ENCODE measurements around the gene MACROH2A1.

Gene MACROH2A1

DNA sequence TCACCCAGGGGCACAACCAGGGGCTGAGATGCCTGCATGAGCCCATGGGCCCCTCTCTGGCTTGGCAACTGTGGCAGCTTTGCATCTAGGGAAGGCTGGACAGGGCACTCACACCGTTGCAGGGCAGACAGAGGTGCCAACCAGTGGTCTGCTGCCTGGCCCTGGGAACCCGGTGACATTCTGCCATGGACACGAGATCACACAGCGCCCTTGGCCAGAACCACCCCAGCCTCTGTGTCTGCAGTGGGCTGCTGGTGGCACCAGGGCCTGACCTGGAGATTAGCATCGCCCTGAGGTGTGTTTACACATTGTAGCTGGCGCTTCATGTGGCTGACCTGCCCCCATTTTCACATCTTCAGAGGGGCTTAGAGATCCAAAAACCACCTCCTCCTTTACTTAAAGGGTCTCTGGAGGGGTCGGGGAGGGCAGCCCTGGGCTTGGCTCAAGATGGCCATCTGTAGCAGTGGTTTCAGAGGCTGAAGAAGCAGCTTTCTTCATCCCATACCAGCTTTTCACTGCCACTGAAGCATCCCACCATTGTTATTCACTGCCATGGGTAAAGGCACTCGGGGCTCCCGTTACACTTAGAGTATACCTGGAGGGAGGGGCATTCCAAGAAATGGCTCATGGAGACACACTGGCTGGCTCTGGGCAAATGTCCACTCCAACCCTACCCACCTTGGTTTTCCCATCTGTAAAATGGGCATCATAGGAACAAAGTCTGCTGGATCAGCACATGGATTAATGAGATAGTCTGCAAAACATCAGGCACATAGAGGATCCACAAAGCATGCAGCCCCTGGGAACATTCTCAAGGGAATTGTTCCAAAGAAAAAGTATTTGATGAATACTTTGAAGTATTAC lies 36.7 kb upstream of the MACROH2A1 start:
- no peak for DNase-seq

DNA sequence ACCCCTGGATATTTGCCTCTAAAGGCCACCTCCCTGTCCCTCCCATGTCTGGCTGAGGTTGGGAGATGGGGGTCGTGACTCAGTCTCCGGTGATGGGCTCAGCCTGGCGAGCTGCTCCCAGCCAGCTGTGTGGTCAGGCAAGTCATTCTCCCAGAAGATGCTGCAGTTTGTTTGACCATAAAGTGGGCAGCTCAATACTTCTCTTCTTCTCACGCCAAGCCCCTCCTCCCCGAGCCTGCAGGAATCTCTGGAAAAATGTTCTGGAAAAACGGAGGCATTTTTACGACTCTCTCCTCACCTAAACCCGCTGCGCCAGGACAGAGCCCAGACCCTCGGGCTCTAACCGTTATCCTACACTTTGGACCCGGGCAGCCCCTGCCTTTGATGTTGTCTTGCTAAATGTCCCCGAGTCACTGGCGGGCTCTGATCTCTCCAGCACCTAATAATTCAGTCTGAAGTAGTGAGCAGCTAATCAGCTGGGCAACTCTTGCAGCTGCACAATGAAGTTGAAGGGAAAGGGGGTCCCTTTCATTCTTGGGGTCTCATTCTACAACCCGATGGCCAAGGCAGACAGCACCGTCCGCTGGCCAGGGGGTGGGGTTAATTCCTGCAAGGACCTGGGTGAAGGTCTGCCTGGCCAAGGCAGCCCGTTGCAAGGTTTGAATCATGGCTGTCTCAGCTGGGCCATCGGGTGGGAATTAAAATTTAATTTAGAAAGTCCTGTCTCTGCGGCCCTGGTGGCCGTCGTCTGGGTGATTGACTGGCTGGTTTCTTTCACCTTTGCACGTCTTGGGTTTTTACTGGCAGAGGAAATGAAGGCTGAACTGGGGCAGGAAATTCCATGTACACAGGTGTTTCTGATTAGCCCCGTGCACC lies 35.8 kb upstream of the MACROH2A1 start:
- no peak for DNase-seq

DNA sequence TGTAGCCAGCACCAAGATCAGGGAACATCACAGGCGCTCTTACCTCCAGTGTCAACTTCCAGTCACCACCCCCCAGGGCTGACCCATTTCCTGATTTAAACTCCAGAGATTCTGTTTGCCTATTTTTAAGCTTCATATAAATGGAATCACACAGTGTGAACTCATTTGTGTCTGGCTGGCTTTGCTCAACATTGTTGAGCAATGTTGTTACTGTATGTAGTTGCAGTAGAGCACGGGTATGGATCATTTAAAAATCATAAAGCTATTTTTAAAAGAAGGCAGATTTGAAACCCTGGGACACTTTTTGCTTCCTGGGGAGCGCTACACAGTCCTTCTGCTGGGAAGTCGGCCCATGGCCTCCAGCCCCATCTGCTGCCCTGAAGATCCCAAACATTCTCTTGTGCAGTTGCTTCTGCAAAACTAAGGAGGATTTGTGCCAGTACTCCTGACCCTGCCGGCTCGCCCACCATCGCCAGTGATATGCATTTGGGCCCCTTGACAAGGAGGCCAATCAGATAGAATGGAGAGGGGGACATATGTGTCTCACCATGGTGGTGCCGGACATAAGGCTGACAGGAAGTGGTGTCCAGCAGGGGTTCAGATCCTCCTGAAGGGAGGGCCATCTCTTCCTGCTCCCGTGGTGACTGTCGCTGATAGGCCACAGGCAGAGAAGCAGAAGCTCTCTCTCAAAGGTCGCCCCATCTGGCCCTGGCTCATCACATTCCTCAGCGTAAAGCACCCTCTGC lies 34.8 kb upstream of the MACROH2A1 start:
- DNase-seq: no peak

DNA sequence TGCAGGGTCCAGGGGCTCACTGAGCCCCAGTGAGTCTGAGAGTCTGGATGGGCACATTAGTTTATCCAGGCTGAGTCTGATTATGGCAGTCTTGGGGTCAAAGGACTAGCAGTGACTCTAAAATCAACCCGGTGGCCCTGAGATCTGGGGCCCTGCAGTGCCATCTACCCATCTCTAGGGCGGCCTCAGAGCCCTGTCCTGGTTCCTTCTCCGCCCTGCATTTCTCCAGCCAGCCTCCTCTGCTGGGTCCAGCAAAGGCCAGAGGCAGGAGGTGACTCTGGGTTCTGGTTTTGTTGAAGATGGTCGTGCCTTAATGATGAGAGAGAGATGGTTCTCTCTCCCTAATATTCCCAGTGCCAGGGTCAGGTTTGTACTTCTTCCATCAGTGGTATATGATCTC lies 33.1 kb upstream of the MACROH2A1 start:
- no peak for DNase-seq

DNA sequence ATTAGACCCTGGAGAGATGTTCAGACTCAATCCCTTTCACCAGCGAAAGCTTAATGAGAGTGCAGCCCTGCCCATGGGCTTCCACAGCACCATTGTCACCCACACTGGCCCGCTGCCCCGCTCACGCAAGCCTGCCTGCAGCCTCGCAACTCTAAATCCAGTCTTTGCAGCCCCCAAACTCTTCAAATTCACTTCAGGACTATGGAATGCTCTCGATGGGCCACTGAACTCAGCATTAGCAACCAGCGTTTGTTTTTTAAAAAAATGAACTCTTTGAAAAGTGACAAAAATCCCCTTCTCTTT lies 31.1 kb upstream of the MACROH2A1 start:
- no peak for DNase-seq

DNA sequence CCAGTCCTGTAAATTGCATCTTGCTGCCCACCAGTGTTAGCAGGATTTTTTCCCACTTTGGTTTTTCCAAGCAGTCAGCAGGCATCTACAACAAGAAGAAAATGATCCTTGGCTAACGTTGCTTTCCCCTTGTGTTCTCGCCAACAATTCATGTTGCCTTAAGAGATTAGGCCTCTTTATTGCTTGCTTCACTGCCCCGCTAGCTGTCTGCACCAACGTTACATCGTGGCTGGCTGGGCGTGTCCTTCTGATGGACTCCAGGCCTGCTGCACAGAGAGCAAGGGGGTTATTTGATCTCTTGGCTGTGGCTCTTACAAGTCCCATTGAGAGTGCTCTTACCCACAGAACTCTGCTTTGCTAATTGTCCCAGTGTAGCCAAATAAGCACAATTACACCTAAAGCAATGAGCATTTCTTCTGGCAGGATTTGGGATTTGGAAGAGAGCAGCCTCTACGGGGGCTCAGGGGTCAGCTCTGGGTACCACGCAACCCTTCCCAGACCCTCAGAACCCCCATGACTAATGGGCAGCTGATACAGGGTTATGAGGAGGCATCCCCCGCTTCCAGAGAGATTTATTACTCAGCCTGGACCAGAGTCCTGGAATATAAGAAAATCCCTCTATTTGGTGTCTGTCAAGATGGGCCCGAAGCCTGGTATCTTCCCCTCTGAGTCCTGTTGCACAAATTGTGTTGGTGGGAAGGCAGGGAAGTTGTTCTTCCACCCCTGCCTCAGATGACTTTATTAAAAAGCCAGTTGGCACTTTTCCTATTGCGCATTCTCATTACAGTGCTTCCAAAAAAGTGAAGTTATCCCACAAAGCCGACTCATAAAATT lies 30.5 kb upstream of the MACROH2A1 start:
- DNase-seq: no peak

DNA sequence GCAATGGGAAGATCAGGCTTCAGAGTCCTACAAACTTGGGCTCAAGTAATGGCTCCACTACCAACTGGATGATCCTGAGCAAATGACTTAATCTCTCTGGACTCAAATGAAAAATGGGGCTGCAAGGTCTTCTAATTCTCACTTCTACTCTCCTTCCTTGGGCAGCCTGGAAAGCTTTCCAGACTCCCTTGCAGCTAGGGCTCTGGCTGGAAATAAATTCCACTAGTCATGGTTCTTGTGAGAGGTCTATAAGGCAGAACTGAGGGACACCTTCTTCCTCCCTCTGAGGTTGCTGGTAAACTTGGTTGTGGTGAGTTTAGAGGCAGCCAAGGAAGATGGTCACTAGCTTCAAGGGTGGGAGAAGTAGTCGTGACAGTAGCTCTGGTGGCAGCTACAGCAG lies 29.6 kb upstream of the MACROH2A1 start:
- no peak for DNase-seq

DNA sequence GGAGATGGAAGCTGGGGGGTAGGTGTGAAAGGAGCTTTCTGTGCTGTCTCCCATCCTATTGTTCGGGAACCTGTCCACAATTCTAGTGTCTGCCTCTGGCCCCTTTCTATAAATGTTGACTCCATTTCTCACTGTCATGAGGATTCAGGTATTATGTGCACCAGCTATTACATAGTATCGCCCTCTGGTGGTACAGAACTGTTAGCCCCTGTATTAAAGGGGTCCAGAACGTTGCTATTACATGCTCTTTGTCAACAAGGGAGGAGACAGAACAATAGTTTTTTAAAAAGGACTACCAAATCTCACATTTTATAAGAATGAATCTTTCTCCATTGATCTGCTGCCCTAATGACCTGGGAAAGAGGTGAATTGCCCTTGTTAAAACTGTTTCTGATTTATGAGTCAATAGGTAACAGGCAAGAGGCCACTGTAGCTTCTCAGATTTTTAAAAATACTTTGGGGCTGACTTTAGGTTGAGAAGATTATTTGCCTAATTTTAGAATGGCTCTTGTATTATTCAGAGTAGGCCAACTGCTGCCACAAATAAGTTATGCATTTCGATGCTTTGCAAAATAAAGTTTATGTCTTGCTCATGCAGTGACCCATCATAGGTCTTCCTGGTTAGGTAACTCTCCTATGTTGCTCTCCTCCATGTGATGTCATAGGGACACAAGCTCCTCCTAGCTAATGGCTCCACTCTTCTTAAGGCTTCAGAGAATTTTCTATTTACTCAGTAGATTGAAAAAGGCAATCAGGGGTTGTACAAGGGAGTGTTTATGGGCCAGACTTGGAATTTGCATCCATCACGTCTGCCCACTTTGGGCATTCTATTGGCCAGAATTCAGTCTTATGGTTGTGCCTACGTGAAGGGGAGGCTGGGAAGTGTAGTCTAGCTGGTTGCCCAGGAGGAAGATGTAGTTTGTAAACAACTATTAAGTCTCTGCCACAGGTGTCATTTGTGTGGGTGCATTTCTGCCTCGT lies 27.4 kb upstream of the MACROH2A1 start:
- DNase-seq: peak; percentile 51

DNA sequence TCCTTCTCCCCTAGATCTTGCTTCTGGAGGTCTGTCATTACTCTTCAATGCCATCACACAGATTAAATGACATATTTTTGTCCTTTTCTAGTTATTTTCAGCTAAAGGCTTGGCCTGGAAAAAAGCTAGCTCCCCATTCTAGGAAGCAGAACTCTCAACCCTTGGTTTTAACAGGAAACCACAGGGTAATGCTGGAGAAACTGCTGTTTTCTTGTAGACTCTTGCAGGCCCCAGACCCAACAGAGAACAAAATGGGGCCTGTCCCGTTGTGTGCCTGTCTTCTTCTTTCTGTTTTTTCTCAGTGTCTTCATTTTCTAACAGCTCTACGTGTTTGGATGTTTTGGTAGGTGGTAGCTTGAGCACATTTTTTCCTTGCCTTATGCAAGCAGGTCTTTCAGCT lies 26.6 kb upstream of the MACROH2A1 start:
- no peak for DNase-seq

DNA sequence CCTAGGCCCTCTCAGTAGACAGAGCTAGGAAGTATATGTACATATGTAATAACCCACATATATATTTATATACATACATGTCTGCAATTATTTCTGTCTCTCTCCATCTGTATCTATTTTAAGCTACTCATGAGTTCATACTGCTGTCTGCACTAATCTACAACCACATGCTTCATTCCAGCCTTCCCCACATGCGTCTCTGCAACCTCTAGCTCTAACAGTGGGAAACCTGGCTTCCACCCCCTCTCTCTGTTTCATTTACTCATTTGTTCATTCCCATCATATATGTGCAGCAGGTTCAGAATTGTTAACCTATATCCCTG lies 24.8 kb upstream of the MACROH2A1 start:
- DNase-seq: no peak

DNA sequence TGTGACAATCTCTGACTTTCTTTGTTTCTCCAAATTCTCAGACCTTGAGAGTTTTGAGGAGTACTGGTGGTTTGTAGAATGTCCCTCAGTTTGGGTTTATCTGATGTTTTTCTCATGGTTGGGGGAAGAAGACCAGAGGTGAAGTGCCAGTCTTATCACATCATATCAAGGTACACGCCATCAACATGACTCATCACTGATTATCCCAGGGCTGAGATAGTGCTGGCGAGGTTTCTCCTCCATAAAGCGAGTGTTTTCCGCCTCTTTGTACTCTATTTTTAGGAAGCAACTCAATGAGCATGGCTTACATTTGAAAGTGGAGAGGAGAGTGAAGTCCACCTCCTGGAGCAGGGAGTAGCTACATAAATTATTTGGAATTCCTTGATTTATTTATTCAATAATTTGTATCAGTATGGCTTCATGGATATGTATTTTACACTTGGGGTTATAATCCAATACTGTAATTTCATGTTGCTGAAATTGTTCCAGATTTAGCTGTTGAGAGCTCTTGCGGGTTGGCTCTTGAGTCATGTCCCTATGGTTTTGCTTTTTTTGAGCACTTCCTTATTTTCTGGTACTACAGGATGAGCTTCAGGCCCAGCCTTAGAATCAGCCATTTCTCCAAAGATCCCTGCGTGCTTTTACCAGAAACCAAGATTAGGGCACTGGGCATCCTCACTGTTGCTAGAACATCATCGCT lies 24.3 kb upstream of the MACROH2A1 start:
- DNase-seq: no peak

DNA sequence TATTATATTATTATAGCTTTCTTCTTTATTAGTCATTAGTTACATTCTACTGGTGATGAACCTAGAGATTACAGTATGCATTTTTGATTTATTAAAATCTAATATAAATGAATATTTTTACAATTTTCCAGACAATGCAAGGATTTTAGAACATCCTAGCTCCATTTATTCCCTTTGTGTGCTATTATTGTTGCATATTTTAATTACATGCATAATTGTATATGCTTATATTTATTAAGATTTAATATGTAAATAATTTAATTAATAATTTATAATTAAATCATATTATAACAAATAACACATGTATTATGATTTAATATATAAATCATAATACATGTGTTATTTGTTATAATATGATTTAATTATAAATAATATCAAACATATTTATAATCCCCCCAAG lies 23.4 kb upstream of the MACROH2A1 start:
- DNase-seq: no peak

DNA sequence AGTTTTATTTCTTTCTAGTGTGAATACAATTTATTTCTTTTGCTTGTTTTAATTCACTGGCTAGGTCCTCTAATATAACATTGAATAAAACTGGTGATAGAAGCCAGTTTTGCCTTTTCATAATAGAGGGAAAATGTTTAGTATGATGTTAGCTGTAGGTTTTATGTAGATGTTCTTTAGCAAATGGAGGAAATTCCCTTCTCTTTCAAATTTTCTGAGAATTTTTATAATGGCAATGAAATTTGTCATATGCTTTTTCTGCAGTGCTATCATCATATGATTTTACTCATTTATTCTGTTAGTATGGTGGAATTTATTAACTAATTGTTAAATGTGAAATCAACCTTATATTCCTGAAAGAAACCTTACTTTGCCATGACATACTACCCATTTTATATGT lies 18.1 kb upstream of the MACROH2A1 start:
- no peak for DNase-seq

DNA sequence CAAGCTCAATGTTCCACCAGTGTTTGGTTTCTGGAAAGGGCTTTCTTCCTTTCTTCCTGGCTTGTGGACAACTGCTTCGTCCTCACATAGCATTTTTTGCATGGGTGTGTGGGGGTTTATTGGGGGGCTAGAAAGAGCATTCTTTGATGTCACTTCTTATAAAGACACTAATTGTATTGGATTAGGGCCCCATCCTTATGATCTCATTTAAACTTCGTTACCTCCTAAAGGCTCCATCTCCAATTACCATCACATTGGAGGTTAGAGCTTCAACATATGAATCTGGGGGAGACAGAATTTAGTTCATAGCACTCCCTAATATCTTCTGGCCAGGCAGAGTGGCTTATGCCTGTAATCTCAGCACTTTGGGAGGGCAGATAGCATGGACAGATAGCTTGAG lies 6.1 kb upstream of the MACROH2A1 start:
- DNase-seq: no peak

DNA sequence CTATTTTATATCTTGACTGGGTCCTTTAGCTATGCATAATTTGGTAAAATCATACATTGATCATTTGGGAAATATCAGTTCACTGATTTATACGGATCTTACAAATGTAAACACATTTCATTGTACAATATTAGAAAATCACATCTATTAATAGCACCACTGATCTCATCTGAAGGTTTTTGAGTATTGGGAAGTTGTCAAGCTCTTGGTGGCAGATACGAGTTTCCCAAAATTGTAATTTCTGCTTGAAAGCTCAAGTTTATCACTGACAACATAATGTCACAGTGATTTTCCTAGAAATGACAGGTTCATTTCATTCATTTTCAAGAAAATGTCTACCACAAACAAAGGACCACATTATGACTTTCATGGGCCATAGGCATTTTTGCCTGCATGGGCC lies 3.0 kb upstream of the MACROH2A1 start:
- DNase-seq: no peak

DNA sequence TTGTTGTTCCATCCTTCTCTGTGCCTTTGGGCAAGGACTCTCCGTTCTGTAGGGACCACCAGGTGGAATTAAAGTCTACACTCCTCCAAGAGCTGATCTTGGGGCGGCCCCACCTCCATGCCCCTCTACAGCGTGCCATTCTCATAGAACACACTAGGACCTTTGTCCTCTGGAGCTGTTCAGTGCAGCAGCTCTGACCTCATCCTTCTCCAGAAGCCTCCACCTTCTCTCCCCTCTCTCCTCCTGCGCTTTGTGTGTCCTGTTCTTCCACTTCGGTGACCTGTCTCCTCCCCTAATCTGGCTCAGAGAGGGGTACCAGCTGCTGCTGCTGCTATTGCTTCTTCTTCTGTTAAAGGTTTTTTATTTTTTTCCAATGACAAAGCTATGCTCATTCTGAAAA lies 1.8 kb upstream of the MACROH2A1 start:
- DNase-seq: no peak

DNA sequence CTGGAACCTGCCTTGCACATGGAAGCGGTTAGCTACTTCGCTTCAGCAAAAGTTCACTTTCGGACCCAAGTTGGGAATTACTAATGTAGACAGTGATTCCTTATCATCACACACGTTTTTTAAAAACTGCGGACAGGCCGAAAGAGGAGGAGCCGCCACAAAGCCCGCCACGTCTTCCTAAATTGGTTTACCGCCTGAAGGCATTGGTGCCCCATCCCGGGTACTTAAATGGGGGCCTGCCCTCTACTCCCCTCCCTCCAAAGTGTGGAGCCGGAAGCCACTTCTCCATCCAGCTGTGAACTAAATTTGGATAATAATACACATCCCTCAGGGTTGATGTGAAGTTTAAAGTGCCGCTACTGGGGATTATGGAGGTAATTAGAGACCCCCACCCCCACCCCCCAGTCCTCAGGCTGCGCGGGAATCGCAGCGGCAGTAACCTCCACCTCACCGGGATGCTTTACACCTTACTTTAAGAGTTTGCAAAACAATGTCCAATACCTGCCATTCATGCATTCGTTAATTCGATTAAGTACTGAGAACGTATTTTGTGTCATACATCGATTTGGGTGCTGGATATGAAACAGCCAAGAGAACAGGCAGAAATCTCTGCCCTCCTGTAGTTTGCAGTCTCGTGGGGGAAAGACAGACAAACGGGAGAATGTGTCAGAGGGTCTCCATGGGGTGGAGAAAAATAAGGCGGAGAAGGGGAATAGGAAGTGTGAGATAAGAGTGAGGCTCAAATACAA lies 937 bp upstream of the MACROH2A1 start:
- no peak for DNase-seq

DNA sequence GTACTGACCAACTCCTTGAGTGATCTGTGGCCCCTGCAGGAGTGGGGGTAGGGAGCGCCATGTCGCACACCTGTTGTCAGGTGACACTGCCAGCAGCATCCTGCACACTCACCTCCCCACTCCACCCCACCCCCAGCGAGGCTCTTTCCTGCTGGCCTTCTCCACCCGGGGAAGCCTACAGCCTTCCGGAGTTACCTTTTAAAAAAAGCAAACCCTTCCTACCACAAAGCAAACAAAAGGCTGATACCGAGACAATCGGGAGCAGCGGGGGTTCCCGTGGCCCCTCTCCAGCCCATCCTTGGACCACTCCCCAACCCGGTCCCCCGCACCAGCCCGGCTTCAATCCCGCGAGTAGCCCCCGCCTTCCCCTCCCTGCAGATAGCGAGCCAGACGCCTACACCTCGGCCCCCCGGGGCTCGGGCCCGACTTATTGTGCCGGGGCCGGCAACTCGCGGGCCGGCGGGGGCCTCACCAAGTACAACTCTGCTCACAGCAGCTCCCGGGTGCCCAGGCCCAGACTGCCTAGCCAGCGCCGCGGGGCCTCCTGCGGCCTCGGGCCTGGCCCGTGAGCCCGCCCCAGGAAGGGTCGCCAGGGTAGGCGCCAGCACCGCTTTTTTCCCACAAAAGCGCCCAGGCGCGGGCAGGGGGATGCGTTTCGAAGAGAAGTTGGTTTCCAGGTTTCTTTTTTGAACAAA lies 724 bp downstream of the MACROH2A1 start:
- DNase-seq: peak; percentile 36

DNA sequence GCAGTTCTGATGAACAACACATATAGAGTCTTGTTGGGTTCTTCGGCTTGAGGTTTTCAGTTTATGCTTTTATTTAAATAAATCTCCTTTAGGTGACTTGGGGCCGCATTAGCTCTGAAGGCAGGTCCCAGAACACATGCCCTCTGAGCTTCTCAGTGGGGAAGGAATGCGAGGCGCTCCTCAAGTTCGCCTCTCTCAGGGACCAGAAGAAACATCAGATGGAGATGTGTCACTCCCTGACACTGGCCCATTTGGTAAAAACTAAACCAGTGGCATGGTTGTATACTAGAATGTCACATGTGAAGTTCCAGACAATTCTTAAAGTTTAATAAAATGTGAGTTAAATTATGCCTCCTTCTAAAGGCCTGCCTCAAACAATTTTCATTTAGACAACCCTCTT lies 1.9 kb downstream of the MACROH2A1 start:
- no peak for DNase-seq
